HG03103 (cell line): ENCODE data around the gene C6orf136.

ENCODE experiments used
- ATAC-seq: cut with Tn5 transposase; IDR thresholded peaks from one replicate; pipeline ENCODE4 v1.9.1; 2021; ENCODE audit warnings: low read depth; ENCODE audit not compliant: unreplicated experiment

The C6orf136 gene

GRCh38 chr6:30615219-30615957 is 31.5 kb upstream of the C6orf136 start:
- ATAC-seq, result no peak

GRCh38 chr6:30615958-30616810 is 30.7 kb upstream of the C6orf136 start:
- no peak for ATAC-seq

- ATAC-seq, result peak; percentile 65
These were observed 29.9 kb upstream of the C6orf136 start, which contains the start of gene PPP1R10 for GRCh38 chr6:30616811-30617564. PPP1R10 (minus strand) TSS chr6:30617243; CDS start chr6:30609944, 7,299 bp downstream.

- ATAC-seq, result peak; percentile 59
These were observed 29.2 kb upstream of the C6orf136 start, which contains the start of gene MRPS18B for GRCh38 chr6:30617565-30618269. MRPS18B (plus strand) TSS chr6:30617840; CDS start chr6:30617866, 26 bp downstream.

DNA sequence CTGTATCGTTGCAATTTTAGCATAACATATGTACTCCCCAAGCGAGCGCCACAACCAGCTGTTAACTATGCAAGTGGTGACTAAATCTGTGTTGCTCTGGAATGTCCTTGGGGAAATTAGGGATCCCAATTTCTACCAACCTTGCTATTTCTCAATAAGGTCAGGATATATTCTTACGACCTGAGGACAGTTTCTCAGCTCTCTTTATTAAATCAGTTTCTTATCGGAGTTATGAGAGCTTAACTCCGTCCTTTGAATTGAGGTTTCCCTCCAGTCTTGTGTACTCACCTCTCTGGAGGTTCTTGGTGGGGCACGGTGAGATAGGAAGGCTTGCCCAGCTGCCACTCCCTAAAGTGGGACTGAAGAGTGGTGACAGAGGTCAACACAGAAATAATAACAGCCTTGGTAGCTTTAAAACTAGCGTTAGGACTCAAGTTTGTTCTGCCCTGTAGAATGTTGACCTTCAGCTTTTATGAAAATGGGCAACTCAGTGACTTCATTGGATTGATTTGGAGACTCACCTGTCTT is 28.6 kb upstream of the C6orf136 start:
- ATAC-seq, result no peak

DNA sequence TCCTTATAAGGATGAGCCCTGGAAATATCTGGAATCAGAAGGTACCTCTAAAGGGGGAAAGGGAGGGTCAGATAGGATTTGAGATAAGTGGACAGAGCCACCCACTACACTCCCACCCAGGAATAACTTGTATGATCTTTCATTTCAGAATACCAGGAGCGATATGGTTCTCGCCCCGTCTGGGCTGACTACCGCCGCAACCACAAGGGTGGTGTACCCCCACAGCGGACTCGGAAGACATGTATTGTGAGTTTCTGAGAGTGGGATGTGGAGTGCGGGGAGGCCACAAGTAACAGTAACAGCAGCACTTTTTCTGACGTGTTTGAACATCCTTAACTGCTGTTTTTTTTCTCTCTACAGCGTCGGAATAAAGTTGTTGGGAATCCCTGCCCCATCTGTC is 27.4 kb upstream of the C6orf136 start:
- ATAC-seq, result no peak

GRCh38 chr6:30625511-30625910 is 21.4 kb upstream of the C6orf136 start:
- no peak for ATAC-seq

GRCh38 chr6:30626484-30627366 is 20.2 kb upstream of the C6orf136 start, which contains the start of gene ATAT1:
ATAT1 (plus strand) TSS chr6:30626874.
- ATAC-seq, result peak; percentile 78

GRCh38 chr6:30635834-30636233 is 11.1 kb upstream of the C6orf136 start:
- no peak for ATAC-seq

DNA sequence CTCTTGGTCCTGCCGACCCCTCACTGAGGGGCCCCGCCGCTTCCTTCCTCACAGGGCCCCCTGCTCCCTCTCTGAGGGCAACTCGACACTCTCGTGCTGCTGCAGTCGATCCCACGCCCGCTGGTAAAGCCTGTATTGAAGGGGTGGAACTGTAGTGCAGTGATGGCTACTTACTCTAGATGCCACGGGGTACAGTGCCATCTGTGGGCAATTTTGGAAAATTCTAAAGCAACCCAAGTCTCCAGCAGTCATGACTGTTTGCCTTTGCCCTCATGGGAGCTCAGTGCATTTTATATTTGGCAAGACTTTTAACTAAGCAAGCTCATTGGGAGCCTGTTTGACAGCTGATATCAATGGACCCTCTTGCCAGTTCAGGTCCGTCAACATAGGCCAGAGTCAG is 6.5 kb upstream of the C6orf136 start:
- no peak for ATAC-seq

GRCh38 chr6:30641048-30641447 is 5.9 kb upstream of the C6orf136 start:
- ATAC-seq, result no peak

DNA sequence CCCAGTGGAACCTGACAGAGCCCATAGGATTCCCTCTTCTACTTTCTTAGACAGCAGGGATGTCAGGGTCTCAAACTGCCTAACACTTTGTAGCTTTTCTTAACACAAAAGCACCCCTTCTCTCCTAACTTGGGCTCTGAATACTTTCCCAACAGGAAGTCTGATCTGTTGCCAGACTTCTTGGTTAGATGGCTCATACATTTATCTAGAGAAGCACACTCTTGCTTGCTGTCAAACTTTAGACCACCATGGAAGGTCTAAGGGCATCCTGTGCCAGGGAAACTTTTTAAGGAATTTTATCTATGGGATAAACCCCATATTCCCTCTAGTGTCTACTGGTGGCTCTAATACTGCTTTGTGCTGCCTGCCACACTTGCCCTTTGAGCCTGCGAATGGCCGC is 3.3 kb upstream of the C6orf136 start:
- no peak for ATAC-seq

DNA sequence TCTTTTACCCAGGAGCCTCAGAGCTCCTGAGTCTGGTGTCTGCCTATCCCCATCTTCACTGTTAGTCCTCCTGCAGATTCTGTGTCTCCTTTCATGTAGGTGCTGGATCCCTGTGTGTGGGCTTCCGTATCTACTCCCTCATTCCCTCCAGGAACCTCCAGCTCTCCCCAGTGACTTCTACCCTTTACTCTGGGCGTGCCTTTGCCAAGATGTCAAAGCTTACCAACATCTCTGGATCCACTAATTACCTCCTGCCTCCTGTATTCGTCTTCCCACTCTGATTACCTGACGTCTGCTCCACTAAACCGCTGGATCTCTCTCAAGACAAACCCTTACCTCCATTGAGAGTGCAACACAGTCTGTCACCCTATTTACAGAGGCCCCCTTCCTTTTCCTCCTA is 2.2 kb upstream of the C6orf136 start:
- ATAC-seq, result no peak

- no peak for ATAC-seq
These were observed 944 bp upstream of the C6orf136 start for GRCh38 chr6:30645989-30646388.

- ATAC-seq, result peak; percentile 55
These were observed 546 bp downstream of the C6orf136 start for GRCh38 chr6:30647242-30648116.

GRCh38 chr6:30651143-30651542 is 4.2 kb downstream of the C6orf136 start:
- no peak for ATAC-seq

- no peak for ATAC-seq
These were observed 8.1 kb downstream of the C6orf136 start for GRCh38 chr6:30654798-30655742.
